Chondrocyte (in vitro differentiated cells): ENCODE data around the gene KNG1. TPM values are rescaled to one million over a fixed set of nuclear protein-coding genes. Genes with fewer than 3 reads are reported as not detected.

Experiments used
- DNase-seq: peaks from one replicate; pipeline ENCODE4 v3.0.0; 2021; ENCODE audit warnings: mixed read lengths, low spot score
- H3K27ac Mint-ChIP-seq: one replicate; pipeline ENCODE4 v1.8.0; 2021; ENCODE audit warnings: mild to moderate bottlenecking, moderate library complexity, mixed read lengths; ENCODE audit not compliant: unreplicated experiment
- H3K27me3 Mint-ChIP-seq: 2 replicates; pipeline ENCODE4 v1.8.0; 2021; ENCODE audit warnings: low read depth, mixed read lengths
- H3K36me3 Mint-ChIP-seq: 2 replicates; pipeline ENCODE4 v1.8.0; 2021; ENCODE audit warnings: low read depth, mixed read lengths
- H3K4me1 Mint-ChIP-seq: 2 replicates; pipeline ENCODE4 v1.8.0; 2021; ENCODE audit warnings: low read depth, mild to moderate bottlenecking, mixed read lengths
- H3K4me3 Mint-ChIP-seq: one replicate; pipeline ENCODE4 v1.8.0; 2021; ENCODE audit warnings: mild to moderate bottlenecking, moderate library complexity, mixed read lengths; ENCODE audit not compliant: unreplicated experiment
- H3K9me3 Mint-ChIP-seq: 2 replicates; pipeline ENCODE4 v1.8.0; 2021; ENCODE audit warnings: low read depth, mixed read lengths
- CTCF ChIP-seq: fragments of 200-600 bp; sonication (generic); IDR thresholded peaks from 2 replicates; pipeline ENCODE4 v1.5.0; 2021; ENCODE audit warnings: antibody characterized with exemption, mild to moderate bottlenecking, moderate library complexity
- total RNA-seq: library from RNA; stranded (reverse); gene quantifications from 3 replicates; pipeline ENCODE4 v1.2.1, GENCODE V29; 2021

The KNG1 gene
- total RNA-seq, 1 donor from 2014 or later: not detected

GRCh38 chr3:186742618-186743380 lies 25.6 kb downstream of the KNG1 start:
- peaks cover 9% of the 10 kb centered on the region for H3K4me1 Mint-ChIP-seq
- no peaks in the 10 kb centered on the region for H3K27me3 Mint-ChIP-seq
- H3K9me3 Mint-ChIP-seq: no peaks in the 10 kb centered on the region
- no peak overlapping the region for H3K27ac Mint-ChIP-seq
- DNase-seq: no peak
- no peak for TF ChIP-seq CTCF
- H3K36me3 Mint-ChIP-seq: no peaks in the 10 kb centered on the region
- no peak overlapping the region for H3K4me3 Mint-ChIP-seq

GRCh38 chr3:186743666-186744065 lies 26.5 kb downstream of the KNG1 start:
- no peak for TF ChIP-seq CTCF
- Mint-ChIP-seq H3K9me3 (no peaks in the 10 kb centered on the region), H3K27me3 (no peaks in the 10 kb centered on the region), H3K36me3 (no peaks in the 10 kb centered on the region), H3K27ac (no peak overlapping the region), H3K4me1 (peaks cover 9% of the 10 kb centered on the region), H3K4me3 (no peak overlapping the region)
- DNase-seq: no peak

GRCh38 chr3:186746008-186746407 lies 28.8 kb downstream of the KNG1 start:
- Mint-ChIP-seq H3K9me3 (no peaks in the 10 kb centered on the region), H3K4me3 (peak overlapping the region; percentile 17), H3K27ac (peak overlapping the region; percentile 97), H3K36me3 (no peaks in the 10 kb centered on the region), H3K27me3 (no peaks in the 10 kb centered on the region), H3K4me1 (peaks cover 9% of the 10 kb centered on the region)
- DNase-seq: no peak
- no peak for TF ChIP-seq CTCF

- H3K27me3 Mint-ChIP-seq: no peaks in the 10 kb centered on the region
- peaks cover 16% of the 10 kb centered on the region for H3K4me1 Mint-ChIP-seq
- H3K36me3 Mint-ChIP-seq: no peaks in the 10 kb centered on the region
- no peak overlapping the region for H3K4me3 Mint-ChIP-seq
- DNase-seq: no peak
- H3K9me3 Mint-ChIP-seq: no peaks in the 10 kb centered on the region
- no peak overlapping the region for H3K27ac Mint-ChIP-seq
- no peak for TF ChIP-seq CTCF
Measured at GRCh38 chr3:186750316-186750715, 33.2 kb downstream of the KNG1 start.

- Mint-ChIP-seq H3K9me3 (no peaks in the 10 kb centered on the region), H3K27ac (no peak overlapping the region), H3K4me1 (peaks cover 9% of the 10 kb centered on the region), H3K27me3 (no peaks in the 10 kb centered on the region), H3K4me3 (no peak overlapping the region), H3K36me3 (no peaks in the 10 kb centered on the region)
- TF ChIP-seq CTCF: no peak
- DNase-seq: no peak
Measured at GRCh38 chr3:186751480-186751879, 34.3 kb downstream of the KNG1 start.
